ENCODE results near the gene CARMIL3.

DNA sequence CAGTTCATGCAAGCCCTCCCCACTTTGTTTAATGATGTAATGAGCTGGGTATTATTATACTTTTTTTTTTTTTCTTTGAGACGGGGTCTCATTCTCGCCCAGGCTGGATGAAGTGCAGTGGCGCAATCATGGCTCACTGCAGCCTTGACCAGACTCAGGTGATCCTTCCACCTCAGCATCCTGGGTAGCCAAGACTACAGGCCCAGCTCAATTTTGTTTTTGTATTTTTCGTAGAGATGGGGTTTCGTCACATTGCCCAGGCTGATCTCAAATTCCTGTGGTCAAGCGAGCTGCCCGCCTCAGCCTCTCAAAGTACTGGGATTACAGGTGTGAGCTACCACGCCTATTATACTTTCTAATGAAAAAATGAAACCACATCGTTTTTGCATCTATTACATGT, 58.3 kb downstream of the CARMIL3 start:
- TF ChIP-seq ZNF274 (IDR thresholded peaks at IDR 0.05; ENCODE audit: low read depth, low read length) (no peak), SUZ12 (IDR thresholded peaks at IDR 0.05; ENCODE audit: extremely low read depth, insufficient read depth, insufficient read length) (no peak), YY1 (IDR thresholded peaks at IDR 0.05; ENCODE audit: insufficient read depth, insufficient read length) (no peak)
